ENCODE data around the gene CEP250.

CEP250 gene

DNA sequence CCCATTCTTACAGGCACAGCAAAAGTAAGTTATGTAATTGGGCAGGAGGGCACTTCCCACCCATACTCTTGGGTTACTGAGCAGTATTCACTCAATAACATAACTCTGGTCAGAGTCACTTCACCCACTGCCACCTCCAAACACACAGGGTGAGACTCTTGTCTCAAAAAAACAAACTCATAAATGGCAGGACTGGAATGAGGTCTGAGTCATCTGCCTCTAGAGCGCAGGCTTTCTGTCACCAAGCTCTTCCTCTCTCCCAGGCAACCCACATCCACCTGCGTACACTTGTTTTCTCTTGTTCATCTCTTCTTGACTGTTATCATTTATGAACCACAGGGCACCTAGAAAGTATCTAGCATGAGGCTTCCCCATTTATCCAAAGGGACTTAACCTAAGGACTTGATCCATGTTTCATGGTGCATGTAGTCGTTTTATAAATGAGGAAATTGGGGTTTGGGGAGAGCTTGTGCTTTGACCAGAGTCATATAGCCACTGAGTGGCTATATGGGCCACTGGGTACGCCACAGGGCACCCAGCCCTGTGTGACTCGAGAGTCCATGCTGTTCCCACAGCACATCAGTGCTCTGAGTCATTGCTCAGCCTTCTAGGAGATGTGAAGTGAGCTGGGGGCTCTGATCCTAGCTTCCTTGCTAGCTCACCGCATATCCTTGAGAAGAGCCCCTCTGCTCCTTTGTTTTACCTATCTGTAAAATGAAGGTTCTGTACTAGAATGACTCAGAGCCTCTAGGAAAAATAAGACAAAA is 51.7 kb downstream of the CEP250 start:
- no peaks in the 10 kb centered on the region for H3K27me3 ChIP-seq (ENCODE audit: insufficient read depth, low read depth)
- H3K4me1 ChIP-seq (ENCODE audit: low read depth, poor library complexity, severe bottlenecking) = no peaks in the 10 kb centered on the region
- H3K4me3 ChIP-seq (IDR thresholded peaks at IDR 0.05; ENCODE audit: insufficient read depth, low read depth, low read length) = no peak overlapping the region
- H3K4me2 ChIP-seq = no peak overlapping the region
- no peak overlapping the region for H3K27ac ChIP-seq
- no peaks in the 10 kb centered on the region for H4K20me1 ChIP-seq (ENCODE audit: insufficient read depth)
- H3K9ac ChIP-seq = no peak overlapping the region
- TF ChIP-seq CTCF (conservative IDR thresholded peaks at IDR 0.05; ENCODE audit: low read depth, low read length) = no peak
- H3K79me2 ChIP-seq (ENCODE audit: insufficient read depth, low read depth) = no peaks in the 10 kb centered on the region
- no peaks in the 10 kb centered on the region for H3K36me3 ChIP-seq (ENCODE audit: insufficient read depth)
- no peak overlapping the region for H2AFZ ChIP-seq (ENCODE audit: low read depth)

- Histone ChIP-seq H3K79me2 (ENCODE audit: insufficient read depth, low read depth) (no peaks in the 10 kb centered on the region), H3K9ac (no peak overlapping the region), H4K20me1 (ENCODE audit: insufficient read depth) (no peaks in the 10 kb centered on the region), H3K4me2 (no peak overlapping the region), H3K4me3 (IDR thresholded peaks at IDR 0.05; ENCODE audit: insufficient read depth, low read depth, low read length) (no peak overlapping the region), H3K27me3 (ENCODE audit: insufficient read depth, low read depth) (no peaks in the 10 kb centered on the region), H3K27ac (no peak overlapping the region), H3K36me3 (ENCODE audit: insufficient read depth) (no peaks in the 10 kb centered on the region), H2AFZ (ENCODE audit: low read depth) (no peak overlapping the region), H3K4me1 (ENCODE audit: low read depth, poor library complexity, severe bottlenecking) (no peaks in the 10 kb centered on the region)
- TF ChIP-seq CTCF (conservative IDR thresholded peaks at IDR 0.05; ENCODE audit: low read depth, low read length) = no peak
Observed at GRCh38 chr20:35508493-35509218, 53.3 kb downstream of the CEP250 start.

GRCh38 chr20:35510951-35511735 is 55.7 kb downstream of the CEP250 start:
- Histone ChIP-seq H3K4me1 (ENCODE audit: low read depth, poor library complexity, severe bottlenecking) (no peaks in the 10 kb centered on the region), H3K9ac (no peak overlapping the region), H3K27ac (no peak overlapping the region), H3K79me2 (ENCODE audit: insufficient read depth, low read depth) (no peaks in the 10 kb centered on the region), H2AFZ (ENCODE audit: low read depth) (no peak overlapping the region), H3K4me2 (no peak overlapping the region), H3K36me3 (ENCODE audit: insufficient read depth) (no peaks in the 10 kb centered on the region), H3K27me3 (ENCODE audit: insufficient read depth, low read depth) (no peaks in the 10 kb centered on the region), H3K4me3 (IDR thresholded peaks at IDR 0.05; ENCODE audit: insufficient read depth, low read depth, low read length) (no peak overlapping the region), H4K20me1 (ENCODE audit: insufficient read depth) (no peaks in the 10 kb centered on the region)
- no peak for TF ChIP-seq CTCF (conservative IDR thresholded peaks at IDR 0.05; ENCODE audit: low read depth, low read length)

DNA sequence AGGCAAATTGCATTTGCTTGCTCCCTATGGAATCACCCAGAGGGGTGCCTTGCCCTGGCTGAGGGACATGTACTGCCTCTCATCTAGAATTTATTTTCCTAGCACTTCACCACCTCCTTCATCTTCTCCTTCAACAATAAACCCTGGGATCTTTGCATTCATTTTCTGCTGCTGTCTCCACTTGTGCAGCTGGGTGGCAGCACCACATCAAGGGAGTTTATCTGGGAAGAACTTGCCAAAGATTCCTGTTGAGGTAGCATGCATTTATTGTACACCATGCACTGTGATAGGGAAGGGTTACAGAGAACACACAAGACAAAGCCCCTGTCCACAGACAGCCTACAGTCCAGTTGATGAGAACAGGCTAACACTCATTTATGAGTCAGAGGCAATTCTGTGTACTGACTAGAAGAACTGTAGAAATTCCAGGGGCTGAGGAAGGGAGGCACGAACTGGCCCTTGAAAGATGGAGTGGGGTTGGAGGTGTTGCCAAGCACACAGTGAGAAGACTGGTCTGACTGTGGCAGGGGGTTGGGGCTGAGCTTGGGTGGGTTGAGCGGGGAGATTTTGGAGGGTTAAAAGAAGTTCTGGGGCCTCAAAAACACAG is 56.5 kb downstream of the CEP250 start:
- Histone ChIP-seq H3K27ac (no peak overlapping the region), H3K4me3 (IDR thresholded peaks at IDR 0.05; ENCODE audit: insufficient read depth, low read depth, low read length) (no peak overlapping the region), H2AFZ (ENCODE audit: low read depth) (no peak overlapping the region), H3K79me2 (ENCODE audit: insufficient read depth, low read depth) (no peaks in the 10 kb centered on the region), H3K36me3 (ENCODE audit: insufficient read depth) (no peaks in the 10 kb centered on the region), H4K20me1 (ENCODE audit: insufficient read depth) (no peaks in the 10 kb centered on the region), H3K4me2 (no peak overlapping the region), H3K27me3 (ENCODE audit: insufficient read depth, low read depth) (no peaks in the 10 kb centered on the region), H3K4me1 (ENCODE audit: low read depth, poor library complexity, severe bottlenecking) (no peaks in the 10 kb centered on the region), H3K9ac (no peak overlapping the region)
- TF ChIP-seq CTCF (conservative IDR thresholded peaks at IDR 0.05; ENCODE audit: low read depth, low read length) = peak; percentile 91
